GM12865 (cell line): ENCODE measurements around the gene TBC1D21.
"Not testable (repeated sequence)": the region's sequence is repeated elsewhere in the genome, so short reads cannot be mapped to it uniquely, and the experiment has no call there.

Source experiments
- DNase-seq: peaks from one replicate; pipeline ENCODE4 v3.0.0; 2010; ENCODE audit warnings: low read depth
- H3K4me3 ChIP-seq: 2 replicates; pipeline ENCODE4 v1.5.1; 2011; ENCODE audit warnings: mild to moderate bottlenecking, low read depth, low read length, control low read depth
- CTCF ChIP-seq: IDR thresholded peaks from 2 replicates; pipeline ENCODE4 v1.5.1; 2011; ENCODE audit warnings: low read length, control low read depth, low read depth, inconsistent platforms; ENCODE audit not compliant: insufficient read depth; ENCODE audit errors: missing control alignments

TBC1D21 gene

GRCh38 chr15:73937296-73937695, 63.9 kb downstream of the TBC1D21 start:
- DNase-seq = no peak
- H3K4me3 ChIP-seq = no peak overlapping the region

GRCh38 chr15:73937726-73938125, 64.4 kb downstream of the TBC1D21 start:
- no peak overlapping the region for H3K4me3 ChIP-seq
- no peak for TF ChIP-seq CTCF
- DNase-seq = no peak

More at GRCh38 chr15:73937296-73937695, 63.9 kb downstream of the TBC1D21 start:
- no peak for TF ChIP-seq CTCF

GRCh38 chr15:73938516-73938915, 65.2 kb downstream of the TBC1D21 start:
- not testable (repeated sequence) for DNase-seq, H3K4me3 ChIP-seq
